ENCODE results near the gene PHLDB2. TPM values are rescaled to one million over a fixed set of nuclear protein-coding genes. Genes with fewer than 3 reads are reported as not detected.

PHLDB2 gene
- total and polyA plus RNA-seq, 2 of the 8 experiments (the other 6 are each of a cell fraction or from before 2014, with no cell fraction given): 5.8 to 22.6 TPM

DNA sequence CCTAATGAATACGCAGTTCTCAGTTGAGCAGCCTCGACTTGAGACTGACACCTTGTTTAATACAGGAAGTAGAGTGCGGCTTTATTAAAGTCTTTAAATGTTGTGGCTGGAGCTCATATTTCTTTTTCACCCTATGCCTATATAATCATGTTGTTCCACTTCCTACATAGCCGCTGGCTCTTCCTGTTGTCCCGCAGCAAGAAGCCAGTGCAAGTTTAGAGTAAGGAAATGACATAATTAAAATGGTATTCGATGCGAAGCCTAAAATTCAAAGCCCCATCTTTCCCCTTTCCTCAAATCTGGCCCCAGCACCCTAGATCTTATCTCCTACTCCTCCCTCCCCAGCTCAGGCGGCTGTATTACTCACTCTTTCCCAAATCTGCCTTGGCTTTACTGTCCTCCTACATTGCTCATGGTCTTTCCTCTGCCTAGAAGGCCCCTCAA is 7.5 kb upstream of the PHLDB2 start:
- CTCF ChIA-PET (ENCODE audit: partially characterized antibody): interaction anchor here (0.6 to 0.7 kb wide), 3 partner anchors 14 to 181 kb away, joined by 3 read pairs; no protein-coding TSS in a partner anchor
- POLR2A ChIA-PET (ENCODE audit: partially characterized antibody): interaction anchor here (0.6 to 0.7 kb wide), 2 partner anchors 10 to 119 kb away, joined by 3 read pairs; no protein-coding TSS in a partner anchor

More for the DNA sequence above, 7.5 kb upstream of the PHLDB2 start:
- Histone ChIP-seq H2BK20ac (ENCODE audit: low read length) (no peak overlapping the region), H4K91ac (replicated peaks; ENCODE audit: insufficient read length, low read length) (no peak overlapping the region), H4K20me1 (replicated peaks in 1 of 2; ENCODE audit: control insufficient read depth in 1 of 2, insufficient read depth in 2 of 2, low read length in 2 of 2) (no peaks in the 10 kb centered on the region), H3K27me3 (replicated peaks in 1 of 4; ENCODE audit: control insufficient read depth in 3 of 4, extremely low read depth in 1 of 4, insufficient read depth in 3 of 4, low read length in 3 of 4) (peaks cover 0 to under 1% (median 0%) of the 10 kb centered on the region in 4 experiments; a peak in 1 of 7 replicates), H3K79me2 (ENCODE audit: control insufficient read depth in 1 of 2, insufficient read depth in 2 of 2, low read length in 2 of 2) (no peaks in the 10 kb centered on the region), H2BK5ac (ENCODE audit: low read depth, low read length) (no peak overlapping the region), H2AK5ac (ENCODE audit: low read depth, low read length) (no peak overlapping the region), H4K5ac (ENCODE audit: insufficient read length, low read depth, low read length) (no peak overlapping the region), H3K36me3 (ENCODE audit: control insufficient read depth in 2 of 4, insufficient read depth in 4 of 4, low read length in 3 of 4) (no peaks in the 10 kb centered on the region), H3K18ac (ENCODE audit: extremely low read depth, low read length) (no peak overlapping the region; the same call in 1 of the 2 replicates), H3K4ac (replicated peaks; ENCODE audit: insufficient read length, low read depth, low read length) (no peak overlapping the region), H3K9ac (replicated peaks in 1 of 4; ENCODE audit: extremely low read depth in 1 of 4, low read depth in 3 of 4, low read length in 3 of 4) (peak overlapping the region in 1 of 4 experiments; percentile 34; a peak in 1 of 7 replicates), H3K9me3 (ENCODE audit: insufficient read depth in 2 of 2, low read depth in 1 of 2, low read length in 1 of 2) (no peaks in the 10 kb centered on the region), H2AFZ (ENCODE audit: low read length) (no peak overlapping the region), H3K14ac (ENCODE audit: insufficient read length) (no peak overlapping the region), H2BK12ac (ENCODE audit: low read depth, low read length) (no peak overlapping the region), H3K56ac (replicated peaks; ENCODE audit: insufficient read length, low read depth, low read length) (no peak overlapping the region), H3K4me3 (ENCODE audit: extremely low read depth in 1 of 4, insufficient read depth in 2 of 4, low read depth in 3 of 4, low read length in 4 of 4) (no peak overlapping the region), H3K79me1 (ENCODE audit: low read depth, low read length) (no peaks in the 10 kb centered on the region), H2BK120ac (replicated peaks; ENCODE audit: low read depth, low read length) (no peak overlapping the region), H3K4me2 (ENCODE audit: insufficient read depth in 1 of 2, low read depth in 2 of 2, low read length in 2 of 2) (no peak overlapping the region), H4K8ac (ENCODE audit: extremely low read depth, insufficient read depth, low read length) (no peak overlapping the region), H3K23me2 (ENCODE audit: low read depth, low read length) (no peaks in the 10 kb centered on the region; the same call in 1 of the 2 replicates), H3K27ac (ENCODE audit: low read depth, low read length) (no peak overlapping the region), H3K4me1 (replicated peaks in 1 of 4; ENCODE audit: control insufficient read depth in 3 of 4, insufficient read depth in 4 of 4, low read length in 3 of 4) (no peaks in the 10 kb centered on the region), H2BK15ac (ENCODE audit: low read length) (no peak overlapping the region), H3K23ac (ENCODE audit: insufficient read length) (no peak overlapping the region)
- DNase-seq (ENCODE audit: low read depth in 1 of 2, low spot score in 2 of 2) (no peak), FAIRE-seq (no peak)
- 87% methylated on average over 8 of the region's 8 CpGs; no CpG with 5 or more reads in 1 of the 2 experiments for WGBS, 2 experiments (ENCODE audit: extremely low coverage in 1 of 2, insufficient coverage in 1 of 2, insufficient read length in 1 of 2, insufficient replicate concordance in 2 of 2, low coverage in 1 of 2, low lambda C conversion rate in 2 of 2, missing lambda C conversion rate in 1 of 2)
- TF ChIP-seq HDAC2 (IDR thresholded peaks at IDR 0.05; ENCODE audit: borderline replicate concordance in 1 of 2, low read depth in 2 of 2, low read length in 2 of 2) (no peak), RBBP5 (IDR thresholded peaks at IDR 0.05; ENCODE audit: borderline replicate concordance, low read depth, low read length) (no peak), TAF7 (optimal IDR thresholded peaks at IDR 0.05; ENCODE audit: borderline replicate concordance, low read depth, low read length) (no peak), BRCA1 (IDR thresholded peaks at IDR 0.05; ENCODE audit: low read depth, low read length) (no peak), CREB1 (IDR thresholded peaks at IDR 0.05) (no peak), TEAD4 (IDR thresholded peaks at IDR 0.05; ENCODE audit: low read depth, low read length) (no peak), NRF1 (IDR thresholded peaks at IDR 0.05; ENCODE audit: low read depth, low read length) (no peak), EP300 (IDR thresholded peaks at IDR 0.05; ENCODE audit: borderline replicate concordance in 1 of 2, low read depth in 2 of 2, low read length in 2 of 2) (no peak), EZH2 (IDR thresholded peaks at IDR 0.05; ENCODE audit: low read depth, low read length, severe bottlenecking) (no peak), RNF2 (IDR thresholded peaks at IDR 0.05; ENCODE audit: borderline replicate concordance, low read depth, low read length, missing control alignments, poor library complexity, severe bottlenecking) (no peak)
- TF ChIP-seq, protein P1, sequence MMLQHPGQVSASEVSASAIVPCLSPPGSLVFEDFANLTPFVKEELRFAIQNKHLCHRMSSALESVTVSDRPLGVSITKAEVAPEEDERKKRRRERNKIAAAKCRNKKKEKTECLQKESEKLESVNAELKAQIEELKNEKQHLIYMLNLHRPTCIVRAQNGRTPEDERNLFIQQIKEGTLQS (IDR thresholded peaks at IDR 0.05; ENCODE audit: insufficient read depth, low read depth, low read length): no peak

All from H1 (cell line).